NB4 (cell line): ENCODE results near the gene FCRL3.
"Not testable (repeated sequence)": the region's sequence is repeated elsewhere in the genome, so short reads cannot be mapped to it uniquely, and the experiment has no call there.

Source experiments
- CTCF ChIP-seq: IDR thresholded peaks from one replicate; pipeline ENCODE4 v1.5.1; 2012; ENCODE audit warnings: low read depth, low read length
- MYC ChIP-seq: IDR thresholded peaks from 2 replicates; pipeline ENCODE4 v1.6.1; 2011; ENCODE audit warnings: low read depth, low read length
- POLR2A ChIP-seq: IDR thresholded peaks from 2 replicates; pipeline ENCODE4 v1.6.1; 2011; ENCODE audit warnings: mild to moderate bottlenecking; ENCODE audit not compliant: insufficient read length; ENCODE audit errors: extremely low read depth
- TF ChIP-seq, protein P1 (sequence below): IDR thresholded peaks from 2 replicates; pipeline ENCODE4 v1.6.1; 2011; ENCODE audit warnings: low read depth, low read length

DNA sequence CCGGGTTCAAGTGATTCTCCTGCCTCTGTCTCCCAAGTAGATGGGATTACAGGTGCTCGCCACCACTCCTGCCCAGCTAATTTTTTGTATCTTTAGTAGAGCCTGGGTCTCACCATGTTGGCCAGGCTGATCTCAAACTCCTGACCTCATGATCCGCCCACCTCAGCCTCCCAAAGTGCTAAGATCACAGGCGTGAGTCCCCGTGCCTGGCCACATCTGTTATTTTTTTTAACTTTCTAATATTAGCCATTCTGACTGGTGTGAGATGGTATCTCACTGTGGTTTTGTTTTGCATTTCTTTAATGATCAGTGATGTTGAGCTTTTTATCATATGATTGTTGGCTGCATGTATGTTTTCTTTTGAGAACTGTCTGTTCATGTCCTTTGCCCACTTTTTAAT, 35.4 kb upstream of the FCRL3 start:
- TF ChIP-seq POLR2A, CTCF, MYC: not testable (repeated sequence)
- TF ChIP-seq, protein P1, sequence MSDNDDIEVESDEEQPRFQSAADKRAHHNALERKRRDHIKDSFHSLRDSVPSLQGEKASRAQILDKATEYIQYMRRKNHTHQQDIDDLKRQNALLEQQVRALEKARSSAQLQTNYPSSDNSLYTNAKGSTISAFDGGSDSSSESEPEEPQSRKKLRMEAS, result not testable (repeated sequence)
